ENCODE results near the gene CABP4.

Gene CABP4

GRCh38 chr11:67483831-67484665 is 28.9 kb downstream of the CABP4 start:
- peak; percentile 33 for DNase-seq

- peak; percentile 47 for DNase-seq
Observed at GRCh38 chr11:67484847-67485311, 29.7 kb downstream of the CABP4 start.

DNA sequence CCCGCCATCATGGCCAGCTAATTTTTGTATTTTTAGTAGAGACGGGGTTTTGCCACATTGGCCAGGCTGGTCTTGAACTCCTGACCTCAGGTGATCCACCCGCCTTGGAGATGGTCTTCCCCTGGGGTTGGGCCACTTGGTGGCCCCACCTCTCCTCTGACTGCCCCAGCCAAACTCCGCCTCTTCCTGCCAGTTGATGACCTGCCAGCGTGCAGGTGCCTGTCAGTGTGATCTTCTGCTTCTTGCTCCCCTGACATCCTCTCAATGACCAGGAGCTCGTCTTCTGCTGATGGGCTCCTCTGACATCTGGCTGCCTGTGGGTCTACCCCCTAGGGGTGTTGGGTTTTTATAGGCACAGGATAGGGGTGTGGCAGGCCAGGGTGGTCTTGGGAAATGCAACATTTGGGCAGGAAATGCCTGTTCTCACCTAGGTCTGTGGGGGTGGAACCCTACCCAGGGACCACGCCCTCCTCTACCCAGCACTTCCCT is 30.8 kb downstream of the CABP4 start:
- DNase-seq, result peak; percentile 37

DNA sequence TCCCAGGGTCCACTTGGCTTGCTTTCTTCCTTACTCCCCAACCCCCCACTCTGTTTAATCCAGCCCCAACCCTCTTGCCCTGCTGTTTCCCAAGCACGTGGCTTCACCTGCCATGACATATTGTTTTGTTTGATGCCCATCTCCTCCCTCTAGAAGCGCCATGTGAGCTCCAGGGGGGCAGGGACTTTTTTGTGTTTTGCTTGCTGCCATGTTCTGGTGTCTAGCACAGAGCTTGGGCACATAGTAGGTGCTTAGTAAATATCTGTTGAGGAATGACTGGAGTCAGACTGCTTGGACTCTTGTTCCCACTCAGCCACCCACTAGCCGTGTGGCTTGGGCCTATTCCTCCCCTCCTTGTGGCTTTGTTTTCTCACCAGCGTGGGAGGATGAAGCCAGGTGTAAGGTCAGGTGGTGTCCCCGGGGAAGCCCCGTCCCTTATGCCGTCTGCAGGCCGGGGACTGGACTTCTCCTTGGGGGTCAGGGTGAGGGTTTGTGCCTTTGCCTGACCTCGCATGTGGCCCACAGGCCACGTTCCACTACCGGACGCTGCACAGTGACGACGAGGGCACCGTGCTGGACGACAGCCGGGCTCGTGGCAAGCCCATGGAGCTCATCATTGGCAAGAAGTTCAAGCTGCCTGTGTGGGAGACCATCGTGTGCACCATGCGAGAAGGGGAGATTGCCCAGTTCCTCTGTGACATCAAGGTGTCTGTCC is 31.5 kb downstream of the CABP4 start:
- DNase-seq, result no peak

DNA sequence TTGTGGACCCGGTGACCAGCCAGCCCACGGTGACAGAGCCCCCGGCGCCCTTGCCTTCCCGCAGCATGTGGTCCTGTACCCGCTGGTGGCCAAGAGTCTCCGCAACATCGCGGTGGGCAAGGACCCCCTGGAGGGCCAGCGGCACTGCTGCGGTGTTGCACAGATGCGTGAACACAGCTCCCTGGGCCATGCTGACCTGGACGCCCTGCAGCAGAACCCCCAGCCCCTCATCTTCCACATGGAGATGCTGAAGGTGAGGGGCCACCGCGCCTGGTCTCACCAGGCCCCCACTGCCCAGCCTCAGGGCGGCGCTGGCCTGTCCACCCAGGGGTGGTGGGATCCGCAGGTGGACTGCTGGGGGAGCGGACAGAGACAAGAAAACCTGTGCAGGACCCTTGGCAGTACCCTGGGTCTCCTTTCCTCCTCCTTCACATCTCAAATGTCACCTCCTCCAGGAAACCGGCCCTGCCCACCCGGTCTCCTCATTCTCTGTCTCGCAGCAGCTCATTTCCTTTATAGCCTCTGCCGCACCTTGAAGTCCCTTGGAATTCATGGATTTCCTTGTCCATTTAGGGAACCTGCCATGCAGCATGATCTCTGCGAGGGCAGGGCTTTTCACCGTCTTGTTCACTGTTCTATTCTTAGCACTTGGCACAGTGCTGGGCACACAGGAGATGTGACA is 34.2 kb downstream of the CABP4 start:
- DNase-seq, result no peak

GRCh38 chr11:67489885-67490726 is 35.0 kb downstream of the CABP4 start:
- DNase-seq, result no peak

DNA sequence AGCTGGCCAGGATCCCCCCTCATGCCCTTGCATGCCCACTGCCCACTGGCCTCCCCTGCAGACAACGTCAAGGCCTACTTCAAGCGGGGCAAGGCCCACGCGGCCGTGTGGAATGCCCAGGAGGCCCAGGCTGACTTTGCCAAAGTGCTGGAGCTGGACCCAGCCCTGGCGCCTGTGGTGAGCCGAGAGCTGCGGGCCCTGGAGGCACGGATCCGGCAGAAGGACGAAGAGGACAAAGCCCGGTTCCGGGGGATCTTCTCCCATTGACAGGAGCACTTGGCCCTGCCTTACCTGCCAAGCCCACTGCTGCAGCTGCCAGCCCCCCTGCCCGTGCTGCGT is 35.5 kb downstream of the CABP4 start:
- DNase-seq, result no peak

DNA sequence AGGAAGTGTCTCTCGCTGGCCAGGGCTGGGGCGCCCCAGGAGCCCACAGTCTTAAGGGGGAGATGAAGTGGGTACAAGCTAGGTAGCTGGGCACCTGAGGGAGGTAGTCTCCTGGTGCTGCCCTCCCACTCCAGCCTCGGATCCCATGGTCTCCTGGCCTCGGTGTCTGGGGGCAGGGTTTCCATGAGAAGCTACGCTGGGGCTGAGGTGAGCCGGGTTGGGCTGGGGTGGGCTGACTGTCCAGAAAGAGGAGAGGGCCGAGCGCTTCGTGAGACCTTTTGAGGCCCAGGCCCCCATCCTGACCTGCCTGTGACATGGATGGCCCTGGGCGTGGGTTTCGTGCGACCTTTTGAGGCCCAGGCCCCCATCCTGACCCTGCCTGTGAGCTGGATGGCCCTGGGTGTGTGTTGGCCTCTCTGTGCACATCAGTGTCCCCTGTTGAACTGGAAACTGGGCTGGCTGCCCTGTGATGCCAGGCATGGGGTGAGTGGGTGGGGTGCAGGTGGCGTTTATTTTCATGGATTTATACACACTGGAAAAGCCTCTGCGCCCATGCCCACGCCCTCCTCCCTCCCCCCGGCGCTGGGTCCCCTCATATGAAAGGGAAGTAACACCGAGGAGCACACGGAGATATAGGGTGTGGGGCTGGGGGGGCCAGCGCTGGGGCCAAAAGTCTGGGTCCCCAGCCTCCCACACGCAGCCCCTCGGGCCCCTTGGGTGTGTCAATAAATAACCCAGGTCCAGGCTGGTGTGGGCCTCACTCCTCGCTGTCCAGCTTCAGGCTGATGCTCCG is 36.3 kb downstream of the CABP4 start:
- no peak for DNase-seq

GRCh38 chr11:67492069-67492727 is 37.0 kb downstream of the CABP4 start:
- no peak for DNase-seq

- no peak for DNase-seq
Observed at GRCh38 chr11:67492801-67493547, 37.8 kb downstream of the CABP4 start.

- DNase-seq, result no peak
Observed at GRCh38 chr11:67493548-67494370, 38.6 kb downstream of the CABP4 start.

GRCh38 chr11:67494371-67495233 is 39.4 kb downstream of the CABP4 start:
- DNase-seq, result no peak

- DNase-seq, result no peak
Observed at GRCh38 chr11:67495234-67496005, 40.3 kb downstream of the CABP4 start.

DNA sequence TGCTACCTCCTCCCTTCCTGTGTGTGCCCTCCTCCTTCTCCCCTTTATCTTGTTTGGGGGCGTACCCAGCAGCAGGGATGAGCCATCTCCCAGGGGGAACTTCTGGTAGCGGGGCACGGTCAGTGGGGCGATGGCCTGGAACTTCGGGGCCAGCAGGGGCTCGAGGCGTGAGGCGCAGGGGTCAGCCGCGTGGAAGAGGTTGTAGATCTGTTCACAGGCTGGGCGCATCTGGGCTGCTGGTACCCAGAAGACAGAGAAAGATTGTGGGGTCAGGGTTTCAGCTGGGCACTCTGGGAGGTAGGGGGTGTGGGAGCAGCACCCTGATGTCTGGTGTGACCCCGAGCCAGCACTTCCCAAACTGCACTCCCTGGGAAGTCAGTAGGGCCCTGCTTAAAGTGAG is 41.0 kb downstream of the CABP4 start:
- DNase-seq, result no peak

GRCh38 chr11:67497656-67498291 is 42.6 kb downstream of the CABP4 start:
- DNase-seq, result no peak

DNA sequence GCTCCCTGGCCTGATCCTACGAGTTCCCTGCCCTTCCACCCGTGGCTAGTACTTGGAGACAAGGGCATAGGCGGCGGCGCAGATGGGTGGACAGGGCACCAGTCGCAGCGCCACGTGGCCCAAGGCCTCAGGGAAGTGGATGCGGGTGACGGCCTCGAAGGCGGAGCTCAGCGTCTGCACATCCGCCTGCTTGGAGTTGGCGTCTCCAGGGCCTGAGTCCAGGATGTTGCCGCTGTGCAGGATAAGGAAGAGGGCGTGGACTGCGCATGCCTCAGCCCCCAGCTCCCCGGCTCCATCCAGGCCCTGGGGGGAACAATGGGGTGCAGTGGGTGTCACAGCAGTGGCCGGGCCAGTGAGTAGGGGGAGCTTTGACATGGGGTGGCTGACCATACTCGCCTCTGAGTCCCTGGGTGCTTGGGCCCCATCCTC is 43.4 kb downstream of the CABP4 start:
- DNase-seq, result no peak

Measured in activated effector memory CD4-positive, alpha-beta T cell treated with Interleukin-2 at 50 U/mL for 16 hours (primary cell).